H1 (cell line): ENCODE data around the gene TAF11L11. TPM values are rescaled to one million over a fixed set of nuclear protein-coding genes. Genes with fewer than 3 reads are reported as not detected.
"Not testable (repeated sequence)": the region's sequence is repeated elsewhere in the genome, so short reads cannot be mapped to it uniquely, and the experiment has no call there.

ENCODE experiments used
- CTCF ChIA-PET: fragments of 300-600 bp; sonication (Branson Sonifier 250); formaldehyde crosslinking; loops from one replicate; lab custom pipeline; 2021; ENCODE audit not compliant: partially characterized antibody; lab: Charles Lee
- POLR2A ChIA-PET: fragments of 300-600 bp; sonication (Branson Sonifier 250); formaldehyde crosslinking; loops from one replicate; lab custom pipeline; 2021; ENCODE audit warnings: inconsistent platforms; ENCODE audit not compliant: partially characterized antibody; lab: Charles Lee
- DNase-seq, 2 experiments: peaks; one replicate each; pipeline versions ENCODE4 v3.0.0 to v3.0.0-alpha.2; 2010 to 2022; ENCODE audit warnings: low spot score in 2 of 2, low read depth in 1 of 2, mixed read lengths in 1 of 2
- FAIRE-seq: peaks from 2 replicates; lab custom pipeline; 2011; peaks lifted over from hg19 to GRCh38; lab: Jason Lieb, UNC
- H2AFZ ChIP-seq: 2 replicates; pipeline ENCODE4 v1.8.1; 2012; ENCODE audit warnings: low read length, inconsistent platforms
- H2AK5ac ChIP-seq: 2 replicates; pipeline ENCODE4 v1.6.1; 2013; ENCODE audit warnings: low read depth, low read length
- H2BK120ac ChIP-seq: replicated peaks from 2 replicates; pipeline ENCODE3; 2013; ENCODE audit warnings: low read depth, low read length, inconsistent platforms
- H2BK12ac ChIP-seq: 2 replicates; pipeline ENCODE4 v1.6.1; 2013; ENCODE audit warnings: low read depth, low read length
- H2BK15ac ChIP-seq: 2 replicates; pipeline ENCODE4 v1.6.1; 2013; ENCODE audit warnings: low read length
- H2BK20ac ChIP-seq: 2 replicates; pipeline ENCODE4 v1.6.1; 2013; ENCODE audit warnings: low read length
- H2BK5ac ChIP-seq: 2 replicates; pipeline ENCODE4 v1.6.1; 2013; ENCODE audit warnings: low read depth, low read length
- H3K14ac ChIP-seq: 2 replicates; pipeline ENCODE4 v1.6.1; 2013; ENCODE audit warnings: inconsistent platforms; ENCODE audit not compliant: insufficient read length
- H3K18ac ChIP-seq: 2 replicates; pipeline ENCODE4 v1.6.1; 2013; ENCODE audit warnings: low read length; ENCODE audit errors: extremely low read depth
- H3K23ac ChIP-seq: 2 replicates; pipeline ENCODE4 v1.6.1; 2013; ENCODE audit warnings: inconsistent platforms; ENCODE audit not compliant: insufficient read length
- H3K23me2 ChIP-seq: 2 replicates; pipeline ENCODE4 v1.6.1; 2013; ENCODE audit warnings: low read depth, low read length
- H3K27ac ChIP-seq: 2 replicates; pipeline ENCODE4 v1.6.1; 2011; ENCODE audit warnings: low read depth, low read length, inconsistent platforms
- H3K27me3 ChIP-seq, 4 experiments: replicated peaks in 1 of 4; 1 replicate in 1 of 4; 2 replicates in 3 of 4; pipeline versions ENCODE4 v1.6.1 to v1.8.1; 2011 to 2013; ENCODE audit warnings: low read length in 3 of 4, mild to moderate bottlenecking in 3 of 4, inconsistent platforms in 2 of 4, mixed read lengths in 2 of 4, moderate library complexity in 1 of 4; ENCODE audit not compliant: control insufficient read depth in 3 of 4, insufficient read depth in 3 of 4; ENCODE audit errors: extremely low read depth in 1 of 4
- H3K36me3 ChIP-seq, 4 experiments: 2 replicates each; pipeline versions ENCODE4 v1.6.1 to v1.8.1; 2011 to 2013; ENCODE audit warnings: mild to moderate bottlenecking in 4 of 4, low read length in 3 of 4, moderate library complexity in 2 of 4, control low read depth in 1 of 4, inconsistent platforms in 1 of 4; ENCODE audit not compliant: insufficient read depth in 4 of 4, control insufficient read depth in 2 of 4
- H3K4ac ChIP-seq: replicated peaks from 2 replicates; pipeline ENCODE3; 2013; ENCODE audit warnings: low read length, low read depth, mixed read lengths, inconsistent platforms; ENCODE audit not compliant: insufficient read length
- H3K4me1 ChIP-seq, 4 experiments: replicated peaks in 1 of 4; 1 replicate in 1 of 4; 2 replicates in 3 of 4; pipeline versions ENCODE4 v1.6.1 to v1.8.1; 2011 to 2013; ENCODE audit warnings: low read length in 3 of 4, inconsistent platforms in 2 of 4, mixed read lengths in 1 of 4; ENCODE audit not compliant: insufficient read depth in 4 of 4, control insufficient read depth in 3 of 4
- H3K4me2 ChIP-seq, 2 experiments: 2 replicates each; pipeline versions ENCODE4 v1.6.1 to v1.8.1; 2011 to 2013; ENCODE audit warnings: low read depth in 2 of 2, low read length in 2 of 2, control low read depth in 1 of 2, inconsistent platforms in 1 of 2, mild to moderate bottlenecking in 1 of 2; ENCODE audit not compliant: insufficient read depth in 1 of 2
- H3K4me3 ChIP-seq, 4 experiments: fragments of 200-600, 300-600 bp in 1 of 4; sonication (generic), shearing (Covaris generic), sonication (Bioruptor Twin) in 1 of 4; 2 replicates each; pipeline versions ENCODE4 v1.5.1 to v1.8.1; 2011 to 2016; ENCODE audit warnings: low read length in 4 of 4, low read depth in 3 of 4, control low read depth in 2 of 4, inconsistent platforms in 2 of 4, mild to moderate bottlenecking in 2 of 4, mixed read lengths in 1 of 4, moderate library complexity in 1 of 4; ENCODE audit not compliant: insufficient read depth in 2 of 4; ENCODE audit errors: extremely low read depth in 1 of 4
- H3K56ac ChIP-seq: replicated peaks from 2 replicates; pipeline ENCODE3; 2013; ENCODE audit warnings: low read depth, mild to moderate bottlenecking, mixed read lengths, low read length, inconsistent platforms; ENCODE audit not compliant: insufficient read length
- H3K79me1 ChIP-seq: 2 replicates; pipeline ENCODE4 v1.6.1; 2013; ENCODE audit warnings: low read depth, low read length, control low read depth
- H3K79me2 ChIP-seq, 2 experiments: 2 replicates each; pipeline versions ENCODE4 v1.6.1 to v1.8.1; 2012 to 2013; ENCODE audit warnings: low read length in 2 of 2, mild to moderate bottlenecking in 2 of 2, inconsistent platforms in 1 of 2; ENCODE audit not compliant: insufficient read depth in 2 of 2, control insufficient read depth in 1 of 2
- H3K9ac ChIP-seq, 4 experiments: replicated peaks in 1 of 4; 1 replicate in 1 of 4; 2 replicates in 3 of 4; pipeline versions ENCODE4 v1.6.1 to v1.8.1; 2011 to 2013; ENCODE audit warnings: low read depth in 3 of 4, low read length in 3 of 4, control low read depth in 2 of 4, mild to moderate bottlenecking in 2 of 4, moderate library complexity in 2 of 4, inconsistent platforms in 1 of 4; ENCODE audit errors: extremely low read depth in 1 of 4
- H3K9me3 ChIP-seq, 2 experiments: 2 replicates each; pipeline versions ENCODE4 v1.6.1 to v1.8.1; 2012 to 2013; ENCODE audit warnings: mild to moderate bottlenecking in 2 of 2, moderate library complexity in 2 of 2, control low read depth in 1 of 2, inconsistent platforms in 1 of 2, low read depth in 1 of 2, low read length in 1 of 2, mixed read lengths in 1 of 2; ENCODE audit not compliant: insufficient read depth in 2 of 2
- H4K20me1 ChIP-seq, 2 experiments: replicated peaks in 1 of 2; 2 replicates each; pipeline versions ENCODE3 to v1.8.1; 2011 to 2013; ENCODE audit warnings: inconsistent platforms in 2 of 2, low read length in 2 of 2, mild to moderate bottlenecking in 1 of 2; ENCODE audit not compliant: insufficient read depth in 2 of 2, control insufficient read depth in 1 of 2
- H4K5ac ChIP-seq: 2 replicates; pipeline ENCODE4 v1.6.1; 2013; ENCODE audit warnings: low read length, low read depth, mixed read lengths, inconsistent platforms; ENCODE audit not compliant: insufficient read length
- H4K8ac ChIP-seq: 2 replicates; pipeline ENCODE4 v1.8.0; 2013; ENCODE audit warnings: mild to moderate bottlenecking, moderate library complexity, low read length, inconsistent platforms; ENCODE audit not compliant: insufficient read depth; ENCODE audit errors: extremely low read depth
- H4K91ac ChIP-seq: replicated peaks from 2 replicates; pipeline ENCODE3; 2013; ENCODE audit warnings: low read length, mixed read lengths, inconsistent platforms; ENCODE audit not compliant: insufficient read length
- WGBS, 2 experiments: shearing (Covaris generic) in 1 of 2; methylation state at CpG; one replicate each; pipeline versions ENCODE4 v1.1.6 to v1.1.7; 2013 to 2015; ENCODE audit warnings: low lambda C conversion rate in 2 of 2, mixed read lengths in 2 of 2, inconsistent platforms in 1 of 2, low coverage in 1 of 2, missing lambda C conversion rate in 1 of 2; ENCODE audit not compliant: insufficient replicate concordance in 2 of 2, insufficient coverage in 1 of 2, insufficient read length in 1 of 2; ENCODE audit errors: extremely low coverage in 1 of 2, missing lambda C conversion rate in 1 of 2; 5-methylcytosine and 5-hydroxymethylcytosine counted together
- polyA plus RNA-seq, 7 experiments: library from polyadenylated mRNA; depleted of rRNA in 3 of 7; stranded (reverse) in 5 of 7; unstranded in 2 of 7; fragments of >200 nt in 5 of 7; fragments of 200-250 nt in 2 of 7; gene quantifications; 1 replicate in 5 of 7; 2 replicates in 1 of 7; 4 replicates in 1 of 7; pipeline versions ENCODE4 v1.2.1 to v1.2.3, GENCODE V29; 2011 to 2013; ENCODE audit warnings: missing spikeins in 2 of 7, mixed read lengths in 2 of 7
- total RNA-seq: library from RNA; stranded (reverse); fragmentation: NEBNext Ultra II Directional; extraction: Animal tissue kit (Norgen Biotek cat#: 25700); gene quantifications from 2 replicates; pipeline ENCODE4 v1.2.1, GENCODE V29; 2021

Gene TAF11L11
- total and polyA plus RNA-seq, 2 of the 8 experiments (the other 6 are each of a cell fraction or from before 2014, with no cell fraction given) = not detected

- CTCF ChIA-PET = interaction anchor here (1.2 kb wide), 1 partner anchor 433 kb away, joined by 3 read pairs; no protein-coding TSS in a partner anchor
- H4K91ac ChIP-seq, H3K36me3 ChIP-seq, H3K27ac ChIP-seq, H2BK120ac ChIP-seq, H2AK5ac ChIP-seq, H3K18ac ChIP-seq, H3K56ac ChIP-seq, H4K5ac ChIP-seq, H4K8ac ChIP-seq, H3K4me3 ChIP-seq, FAIRE-seq, H2AFZ ChIP-seq, H2BK12ac ChIP-seq, H2BK20ac ChIP-seq, POLR2A ChIA-PET, H3K9ac ChIP-seq, H3K23me2 ChIP-seq, H2BK5ac ChIP-seq, H3K27me3 ChIP-seq, H3K4me1 ChIP-seq, DNase-seq, H4K20me1 ChIP-seq, H3K14ac ChIP-seq, H3K4ac ChIP-seq, H3K23ac ChIP-seq, H3K4me2 ChIP-seq, H3K79me1 ChIP-seq, H3K79me2 ChIP-seq, H3K9me3 ChIP-seq, H2BK15ac ChIP-seq: not testable (repeated sequence)
- WGBS, 2 experiments = 96% methylated on average over 10 of the region's 10 CpGs; no CpG with 5 or more reads in 1 of the 2 experiments
Measured at GRCh38 chr5:17649232-17649631, 45.2 kb downstream of the TAF11L11 start.
